DOHH2 (cell line): ENCODE measurements around the gene KRTAP5-11.
"Not testable (repeated sequence)": the region's sequence is repeated elsewhere in the genome, so short reads cannot be mapped to it uniquely, and the experiment has no call there.

Experiments
- EZH2phosphoT487 ChIP-seq: fragments of 200-600 bp; sonication (generic); IDR thresholded peaks from 2 replicates; pipeline ENCODE4 v1.6.1; 2017; ENCODE audit warnings: borderline replicate concordance, mild to moderate bottlenecking, antibody characterized with exemption, low read length, moderate library complexity, mixed read lengths
- TF ChIP-seq, protein P1 (sequence below): fragments of 200-600 bp; sonication (generic); IDR thresholded peaks from one replicate; pipeline ENCODE4 v1.5.1; 2014; ENCODE audit warnings: antibody characterized with exemption, mild to moderate bottlenecking, low read depth, low read length; ENCODE audit not compliant: poor library complexity, severe bottlenecking

DNA sequence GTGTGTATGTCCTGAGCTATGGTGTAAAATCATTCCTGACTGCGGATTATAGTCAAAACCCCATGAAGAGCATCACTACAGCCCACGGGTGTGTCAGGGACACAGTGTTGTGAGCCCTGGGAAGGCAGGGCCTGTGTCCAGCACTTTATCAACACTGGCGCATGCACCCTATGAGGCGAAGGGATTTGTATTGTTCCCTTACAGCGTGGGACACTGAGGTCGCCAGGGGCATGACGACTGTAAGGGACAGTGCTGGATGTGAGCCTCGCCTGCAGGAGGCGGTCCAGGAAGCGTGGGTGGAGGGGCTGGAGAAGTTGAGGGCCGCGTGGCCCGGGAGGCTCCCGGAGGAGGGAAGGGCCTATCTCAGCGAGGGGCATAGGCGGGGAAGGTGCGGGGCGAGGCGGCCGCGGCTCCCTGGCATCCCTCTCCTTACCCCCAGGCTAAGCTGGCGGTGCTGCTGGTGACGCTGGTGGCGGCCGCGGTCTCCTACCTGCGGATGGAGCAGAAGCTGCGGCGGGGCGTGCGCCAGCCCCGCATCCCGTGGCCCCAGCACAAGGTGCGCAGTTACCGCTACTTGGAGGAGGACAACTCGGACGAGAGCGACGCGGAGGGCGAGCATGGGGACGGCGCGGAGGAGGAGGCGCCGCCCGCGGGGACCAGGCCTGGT, 24.3 kb upstream of the KRTAP5-11 start:
- TF ChIP-seq, protein P1, sequence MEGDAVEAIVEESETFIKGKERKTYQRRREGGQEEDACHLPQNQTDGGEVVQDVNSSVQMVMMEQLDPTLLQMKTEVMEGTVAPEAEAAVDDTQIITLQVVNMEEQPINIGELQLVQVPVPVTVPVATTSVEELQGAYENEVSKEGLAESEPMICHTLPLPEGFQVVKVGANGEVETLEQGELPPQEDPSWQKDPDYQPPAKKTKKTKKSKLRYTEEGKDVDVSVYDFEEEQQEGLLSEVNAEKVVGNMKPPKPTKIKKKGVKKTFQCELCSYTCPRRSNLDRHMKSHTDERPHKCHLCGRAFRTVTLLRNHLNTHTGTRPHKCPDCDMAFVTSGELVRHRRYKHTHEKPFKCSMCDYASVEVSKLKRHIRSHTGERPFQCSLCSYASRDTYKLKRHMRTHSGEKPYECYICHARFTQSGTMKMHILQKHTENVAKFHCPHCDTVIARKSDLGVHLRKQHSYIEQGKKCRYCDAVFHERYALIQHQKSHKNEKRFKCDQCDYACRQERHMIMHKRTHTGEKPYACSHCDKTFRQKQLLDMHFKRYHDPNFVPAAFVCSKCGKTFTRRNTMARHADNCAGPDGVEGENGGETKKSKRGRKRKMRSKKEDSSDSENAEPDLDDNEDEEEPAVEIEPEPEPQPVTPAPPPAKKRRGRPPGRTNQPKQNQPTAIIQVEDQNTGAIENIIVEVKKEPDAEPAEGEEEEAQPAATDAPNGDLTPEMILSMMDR: not testable (repeated sequence)
- not testable (repeated sequence) for TF ChIP-seq EZH2phosphoT487
